ENCODE data around the gene BLTP2.

BLTP2 gene

DNA sequence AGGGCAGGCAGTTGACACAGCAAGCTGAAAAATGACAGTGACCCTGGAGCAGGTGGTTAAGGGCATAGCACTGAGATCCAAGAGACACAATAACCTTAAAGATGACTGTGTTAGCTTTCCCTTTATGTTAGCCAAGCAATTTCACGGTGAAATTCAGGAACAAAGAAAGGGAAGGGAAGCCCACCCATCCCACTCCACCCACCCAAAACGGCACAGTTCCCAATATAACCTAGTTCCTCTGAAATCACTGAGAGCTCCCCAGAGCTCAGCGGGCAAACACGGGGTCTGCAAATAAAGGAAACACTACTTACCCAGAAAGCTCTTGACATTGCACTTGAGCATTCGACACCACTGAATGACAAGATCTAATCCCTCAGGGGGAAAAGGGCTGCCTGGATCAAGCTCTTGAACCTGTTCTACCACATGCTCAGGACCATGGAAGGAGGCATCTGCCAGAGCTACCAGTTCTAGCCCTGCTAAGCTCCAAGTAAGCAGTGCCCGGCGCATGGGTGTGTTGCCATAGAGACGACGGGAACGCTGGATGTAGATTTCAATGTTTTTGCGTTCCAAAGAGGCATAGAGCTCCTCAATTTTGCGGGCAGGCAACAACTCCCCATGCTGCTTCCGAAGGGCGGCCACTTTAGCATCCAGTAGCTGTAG, 10.6 kb downstream of the BLTP2 start:
- no peak overlapping the region for H3K27ac ChIP-seq (ENCODE audit: extremely low read depth, low read depth, low read length)
- no peak for TF ChIP-seq ZIC2 (tag by site-specific recombination; IDR thresholded peaks at IDR 0.05)
- TF ChIP-seq SALL2 (tag by site-specific recombination; IDR thresholded peaks at IDR 0.05; ENCODE audit: borderline replicate concordance), result no peak
- no peak for TF ChIP-seq GLI4 (tag by site-specific recombination; IDR thresholded peaks at IDR 0.05)
- no peak for TF ChIP-seq ZBTB48 (tag by site-specific recombination; IDR thresholded peaks at IDR 0.05)
- no peak for TF ChIP-seq ZNF701 (tag by site-specific recombination; IDR thresholded peaks at IDR 0.05)
- TF ChIP-seq ZNF645 (tag by site-specific recombination; IDR thresholded peaks at IDR 0.05), result no peak
- no peak for TF ChIP-seq ZNF777 (tag by site-specific recombination; IDR thresholded peaks at IDR 0.05; ENCODE audit: borderline replicate concordance)
- TF ChIP-seq ZNF184 (tag by site-specific recombination; IDR thresholded peaks at IDR 0.05), result no peak
- TF ChIP-seq, protein P1, sequence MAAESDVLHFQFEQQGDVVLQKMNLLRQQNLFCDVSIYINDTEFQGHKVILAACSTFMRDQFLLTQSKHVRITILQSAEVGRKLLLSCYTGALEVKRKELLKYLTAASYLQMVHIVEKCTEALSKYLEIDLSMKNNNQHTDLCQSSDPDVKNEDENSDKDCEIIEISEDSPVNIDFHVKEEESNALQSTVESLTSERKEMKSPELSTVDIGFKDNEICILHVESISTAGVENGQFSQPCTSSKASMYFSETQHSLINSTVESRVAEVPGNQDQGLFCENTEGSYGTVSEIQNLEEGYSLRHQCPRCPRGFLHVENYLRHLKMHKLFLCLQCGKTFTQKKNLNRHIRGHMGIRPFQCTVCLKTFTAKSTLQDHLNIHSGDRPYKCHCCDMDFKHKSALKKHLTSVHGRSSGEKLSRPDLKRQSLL (tag by site-specific recombination; IDR thresholded peaks at IDR 0.05), result no peak
- TF ChIP-seq, protein P2, sequence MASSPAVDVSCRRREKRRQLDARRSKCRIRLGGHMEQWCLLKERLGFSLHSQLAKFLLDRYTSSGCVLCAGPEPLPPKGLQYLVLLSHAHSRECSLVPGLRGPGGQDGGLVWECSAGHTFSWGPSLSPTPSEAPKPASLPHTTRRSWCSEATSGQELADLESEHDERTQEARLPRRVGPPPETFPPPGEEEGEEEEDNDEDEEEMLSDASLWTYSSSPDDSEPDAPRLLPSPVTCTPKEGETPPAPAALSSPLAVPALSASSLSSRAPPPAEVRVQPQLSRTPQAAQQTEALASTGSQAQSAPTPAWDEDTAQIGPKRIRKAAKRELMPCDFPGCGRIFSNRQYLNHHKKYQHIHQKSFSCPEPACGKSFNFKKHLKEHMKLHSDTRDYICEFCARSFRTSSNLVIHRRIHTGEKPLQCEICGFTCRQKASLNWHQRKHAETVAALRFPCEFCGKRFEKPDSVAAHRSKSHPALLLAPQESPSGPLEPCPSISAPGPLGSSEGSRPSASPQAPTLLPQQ (tag by site-specific recombination; IDR thresholded peaks at IDR 0.05), result no peak
- no peak for TF ChIP-seq ZNF18 (tag by site-specific recombination; IDR thresholded peaks at IDR 0.05)
- TF ChIP-seq ZNF202 (tag by site-specific recombination; IDR thresholded peaks at IDR 0.05; ENCODE audit: borderline replicate concordance), result no peak
- TF ChIP-seq ZNF514 (tag by site-specific recombination; IDR thresholded peaks at IDR 0.05), result no peak
- TF ChIP-seq ZNF112 (tag by site-specific recombination; IDR thresholded peaks at IDR 0.05), result no peak
- no peak overlapping the region for H3K4me3 ChIP-seq (ENCODE audit: low read depth, low read length)
- H3K4me1 ChIP-seq (ENCODE audit: control insufficient read depth, insufficient read depth, low read length), result no peaks in the 10 kb centered on the region
- H3K36me3 ChIP-seq (ENCODE audit: control insufficient read depth in 2 of 2, insufficient read depth in 1 of 2, low read length in 2 of 2), result peaks cover 90 to 100% of the 10 kb centered on the region in 2 experiments
- ChIA-PET CTCF (interaction anchor here (0.5 to 2.3 kb wide), 5 partner anchors 10 to 136 kb away, joined by 3 to 11 read pairs (median 4); partner anchors contain the start of gene BLTP2), POLR2A (interaction anchor here (0.8 to 3.7 kb wide), 5 partner anchors 10 to 63 kb away, joined by 3 to 30 read pairs (median 4); partner anchors contain the start of gene BLTP2)
- no peaks in the 10 kb centered on the region for H3K9me3 ChIP-seq (ENCODE audit: control insufficient read depth, insufficient read depth, low read depth, low read length)

DNA sequence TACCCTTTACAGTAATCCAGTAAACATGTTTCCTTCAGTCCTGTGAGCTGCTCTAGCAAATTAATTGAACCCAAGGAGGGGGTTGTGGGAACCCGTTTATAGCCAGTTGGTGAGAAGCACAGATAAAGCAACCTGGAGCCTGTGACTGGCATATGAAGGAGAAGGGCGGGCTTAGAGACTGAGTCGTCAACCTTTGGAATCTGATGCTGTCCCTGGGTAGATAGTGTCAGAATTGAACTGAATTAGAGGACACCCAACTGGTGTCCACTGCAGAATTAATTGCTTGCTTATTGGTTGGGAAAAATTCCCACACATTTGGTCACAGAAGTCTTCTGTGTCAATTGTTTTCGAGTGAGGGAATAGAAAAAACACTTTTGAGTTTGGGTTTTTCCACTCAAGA, 18.1 kb downstream of the BLTP2 start:
- no peak overlapping the region for H3K27ac ChIP-seq (ENCODE audit: extremely low read depth, low read depth, low read length)
- H3K36me3 ChIP-seq (ENCODE audit: control insufficient read depth in 2 of 2, insufficient read depth in 1 of 2, low read length in 2 of 2), result peaks cover 76 to 93% of the 10 kb centered on the region in 2 experiments
- CTCF ChIA-PET, result interaction anchor here (1.4 to 3.8 kb wide), 2 partner anchors 14 to 17 kb away, joined by 3 to 25 read pairs; partner anchors contain the start of gene RSKR
- H3K4me3 ChIP-seq (ENCODE audit: low read depth, low read length), result no peak overlapping the region
- no peaks in the 10 kb centered on the region for H3K9me3 ChIP-seq (ENCODE audit: control insufficient read depth, insufficient read depth, low read depth, low read length)
- POLR2A ChIA-PET, result interaction anchor here (0.6 kb wide), 1 partner anchor 17 kb away, joined by 4 read pairs; no protein-coding TSS in a partner anchor
- no peaks in the 10 kb centered on the region for H3K4me1 ChIP-seq (ENCODE audit: control insufficient read depth, insufficient read depth, low read length)
- no peak for TF ChIP-seq KLF9 (tag by site-specific recombination; IDR thresholded peaks at IDR 0.05; ENCODE audit: low read depth)
- no peak for TF ChIP-seq ZNF423 (tag by site-specific recombination; IDR thresholded peaks at IDR 0.05)
- no peak for TF ChIP-seq ZNF112 (tag by site-specific recombination; IDR thresholded peaks at IDR 0.05)
- TF ChIP-seq, protein P3, sequence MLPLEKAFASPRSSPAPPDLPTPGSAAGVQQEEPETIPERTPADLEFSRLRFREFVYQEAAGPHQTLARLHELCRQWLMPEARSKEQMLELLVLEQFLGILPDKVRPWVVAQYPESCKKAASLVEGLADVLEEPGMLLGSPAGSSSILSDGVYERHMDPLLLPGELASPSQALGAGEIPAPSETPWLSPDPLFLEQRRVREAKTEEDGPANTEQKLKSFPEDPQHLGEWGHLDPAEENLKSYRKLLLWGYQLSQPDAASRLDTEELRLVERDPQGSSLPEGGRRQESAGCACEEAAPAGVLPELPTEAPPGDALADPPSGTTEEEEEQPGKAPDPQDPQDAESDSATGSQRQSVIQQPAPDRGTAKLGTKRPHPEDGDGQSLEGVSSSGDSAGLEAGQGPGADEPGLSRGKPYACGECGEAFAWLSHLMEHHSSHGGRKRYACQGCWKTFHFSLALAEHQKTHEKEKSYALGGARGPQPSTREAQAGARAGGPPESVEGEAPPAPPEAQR (tag by site-specific recombination; IDR thresholded peaks at IDR 0.05), result no peak
- TF ChIP-seq SCRT1 (tag by site-specific recombination; IDR thresholded peaks at IDR 0.05; ENCODE audit: borderline replicate concordance), result no peak
- no peak for TF ChIP-seq TSHZ1 (tag by site-specific recombination; IDR thresholded peaks at IDR 0.05; ENCODE audit: borderline replicate concordance)
- TF ChIP-seq SETDB1 (IDR thresholded peaks at IDR 0.05; ENCODE audit: insufficient read length, low read length), result no peak
- no peak for TF ChIP-seq BCL11B (tag by site-specific recombination; IDR thresholded peaks at IDR 0.05; ENCODE audit: low read depth)
